ENCODE measurements around the gene MTFP1.
"Not testable (repeated sequence)": the region's sequence is repeated elsewhere in the genome, so short reads cannot be mapped to it uniquely, and the experiment has no call there.

Gene MTFP1

GRCh38 chr22:30453731-30454510 lies 28.4 kb downstream of the MTFP1 start:
- peak; percentile 25 for DNase-seq

- no peak for DNase-seq
Measured at GRCh38 chr22:30455075-30455840, 29.7 kb downstream of the MTFP1 start.

GRCh38 chr22:30457981-30458380 lies 32.4 kb downstream of the MTFP1 start:
- no peak for DNase-seq

GRCh38 chr22:30459181-30460052 lies 33.8 kb downstream of the MTFP1 start:
- no peak for DNase-seq

- no peak for DNase-seq
Measured at GRCh38 chr22:30460147-30460546, 34.6 kb downstream of the MTFP1 start.

- DNase-seq: not testable (repeated sequence)
Measured at GRCh38 chr22:30460555-30460954, 35.0 kb downstream of the MTFP1 start.

- DNase-seq: no peak
Measured at GRCh38 chr22:30469165-30469564, 43.6 kb downstream of the MTFP1 start.

GRCh38 chr22:30470655-30471054 lies 45.1 kb downstream of the MTFP1 start:
- no peak for DNase-seq

- DNase-seq: no peak
Measured at GRCh38 chr22:30471616-30472318, 46.2 kb downstream of the MTFP1 start, which contains the start of gene SEC14L3. TSS of gene SEC14L3 (minus strand) at chr22:30472017. CDS start at chr22:30471958, 59 bp downstream.

- no peak for DNase-seq
Measured at GRCh38 chr22:30472994-30473720, 47.6 kb downstream of the MTFP1 start.

GRCh38 chr22:30474121-30474520 lies 48.6 kb downstream of the MTFP1 start:
- no peak for DNase-seq

- no peak for DNase-seq
Measured at GRCh38 chr22:30474683-30475424, 49.3 kb downstream of the MTFP1 start.

Data from right kidney (tissue), 1 donor.